ENCODE data around the gene KLHL7.

The KLHL7 gene

DNA sequence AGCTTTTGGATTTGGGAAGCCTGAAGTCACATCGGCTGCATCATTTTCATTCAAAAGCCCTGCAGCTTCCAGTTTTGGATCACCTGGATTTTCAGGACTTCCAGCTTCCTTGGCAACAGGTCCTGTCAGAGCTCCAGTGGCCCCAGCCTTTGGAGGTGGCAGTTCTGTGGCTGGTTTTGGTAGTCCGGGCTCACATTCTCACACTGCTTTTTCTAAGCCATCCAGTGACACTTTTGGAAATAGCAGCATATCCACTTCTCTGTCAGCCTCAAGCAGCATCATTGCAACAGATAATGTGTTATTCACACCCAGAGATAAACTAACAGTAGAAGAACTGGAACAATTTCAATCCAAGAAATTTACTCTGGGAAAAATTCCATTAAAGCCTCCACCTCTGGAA is 94.7 kb downstream of the KLHL7 start:
- no peak overlapping the region for H3K4me3 ChIP-seq (ENCODE audit: low read depth, low read length)
- DNase-seq (ENCODE audit: low read depth): no peak
- TF ChIP-seq POLR2A (IDR thresholded peaks at IDR 0.05; ENCODE audit: extremely low read depth, insufficient read length): no peak

GRCh38 chr7:23204241-23204640 is 98.7 kb downstream of the KLHL7 start:
- no peak for TF ChIP-seq MYC (IDR thresholded peaks at IDR 0.05; ENCODE audit: low read depth, low read length)
- TF ChIP-seq MAX (IDR thresholded peaks at IDR 0.05; ENCODE audit: low read depth, low read length): no peak
- TF ChIP-seq, protein P1, sequence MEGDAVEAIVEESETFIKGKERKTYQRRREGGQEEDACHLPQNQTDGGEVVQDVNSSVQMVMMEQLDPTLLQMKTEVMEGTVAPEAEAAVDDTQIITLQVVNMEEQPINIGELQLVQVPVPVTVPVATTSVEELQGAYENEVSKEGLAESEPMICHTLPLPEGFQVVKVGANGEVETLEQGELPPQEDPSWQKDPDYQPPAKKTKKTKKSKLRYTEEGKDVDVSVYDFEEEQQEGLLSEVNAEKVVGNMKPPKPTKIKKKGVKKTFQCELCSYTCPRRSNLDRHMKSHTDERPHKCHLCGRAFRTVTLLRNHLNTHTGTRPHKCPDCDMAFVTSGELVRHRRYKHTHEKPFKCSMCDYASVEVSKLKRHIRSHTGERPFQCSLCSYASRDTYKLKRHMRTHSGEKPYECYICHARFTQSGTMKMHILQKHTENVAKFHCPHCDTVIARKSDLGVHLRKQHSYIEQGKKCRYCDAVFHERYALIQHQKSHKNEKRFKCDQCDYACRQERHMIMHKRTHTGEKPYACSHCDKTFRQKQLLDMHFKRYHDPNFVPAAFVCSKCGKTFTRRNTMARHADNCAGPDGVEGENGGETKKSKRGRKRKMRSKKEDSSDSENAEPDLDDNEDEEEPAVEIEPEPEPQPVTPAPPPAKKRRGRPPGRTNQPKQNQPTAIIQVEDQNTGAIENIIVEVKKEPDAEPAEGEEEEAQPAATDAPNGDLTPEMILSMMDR (IDR thresholded peaks at IDR 0.05; ENCODE audit: low read depth, low read length): no peak
- TF ChIP-seq POLR2A (IDR thresholded peaks at IDR 0.05; ENCODE audit: extremely low read depth, insufficient read length): no peak
- H3K4me3 ChIP-seq (ENCODE audit: low read depth, low read length): no peak overlapping the region
- no peak for DNase-seq (ENCODE audit: low read depth)

DNA sequence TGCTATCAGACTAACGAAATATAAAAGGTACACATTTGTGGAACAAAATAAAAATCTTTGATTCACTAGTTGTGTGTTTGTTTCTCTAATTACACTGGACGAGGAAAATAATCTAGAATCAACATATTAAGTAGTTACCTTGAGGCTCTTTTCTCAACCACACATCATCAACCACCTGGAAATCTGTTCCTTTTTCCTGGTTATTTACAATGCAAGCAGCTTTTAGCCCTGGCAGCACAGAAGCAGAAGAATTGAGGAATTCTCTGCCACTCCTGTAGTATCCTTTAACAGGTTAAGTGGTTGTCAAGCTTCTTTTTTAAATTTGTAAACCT is 100.0 kb downstream of the KLHL7 start:
- TF ChIP-seq MYC (IDR thresholded peaks at IDR 0.05; ENCODE audit: low read depth, low read length) (no peak), POLR2A (IDR thresholded peaks at IDR 0.05; ENCODE audit: extremely low read depth, insufficient read length) (no peak)
- H3K4me3 ChIP-seq (ENCODE audit: low read depth, low read length): no peak overlapping the region
- DNase-seq (ENCODE audit: low read depth): no peak

GRCh38 chr7:23205909-23206767 is 100.6 kb downstream of the KLHL7 start:
- no peak overlapping the region for H3K4me3 ChIP-seq (ENCODE audit: low read depth, low read length)
- TF ChIP-seq, protein P1 (IDR thresholded peaks at IDR 0.05; ENCODE audit: low read depth, low read length): no peak
- TF ChIP-seq POLR2A (IDR thresholded peaks at IDR 0.05; ENCODE audit: extremely low read depth, insufficient read length): no peak
- no peak for TF ChIP-seq MYC (IDR thresholded peaks at IDR 0.05; ENCODE audit: low read depth, low read length)
- TF ChIP-seq MAX (IDR thresholded peaks at IDR 0.05; ENCODE audit: low read depth, low read length): no peak
- no peak for DNase-seq (ENCODE audit: low read depth)

- TF ChIP-seq MYC (IDR thresholded peaks at IDR 0.05; ENCODE audit: low read depth, low read length) (no peak), MAX (IDR thresholded peaks at IDR 0.05; ENCODE audit: low read depth, low read length) (no peak), POLR2A (IDR thresholded peaks at IDR 0.05; ENCODE audit: extremely low read depth, insufficient read length) (no peak)
- TF ChIP-seq, protein P1 (IDR thresholded peaks at IDR 0.05; ENCODE audit: low read depth, low read length): no peak
- H3K4me3 ChIP-seq (ENCODE audit: low read depth, low read length): no peak overlapping the region
- DNase-seq (ENCODE audit: low read depth): peak; percentile 60
Measured at GRCh38 chr7:23207021-23207420, 101.4 kb downstream of the KLHL7 start.

GRCh38 chr7:23207884-23208283 is 102.3 kb downstream of the KLHL7 start:
- TF ChIP-seq MYC (IDR thresholded peaks at IDR 0.05; ENCODE audit: low read depth, low read length) (no peak), POLR2A (IDR thresholded peaks at IDR 0.05; ENCODE audit: extremely low read depth, insufficient read length) (no peak), MAX (IDR thresholded peaks at IDR 0.05; ENCODE audit: low read depth, low read length) (no peak)
- TF ChIP-seq, protein P1 (IDR thresholded peaks at IDR 0.05; ENCODE audit: low read depth, low read length): no peak
- H3K4me3 ChIP-seq (ENCODE audit: low read depth, low read length): no peak overlapping the region
- no peak for DNase-seq (ENCODE audit: low read depth)

GRCh38 chr7:23208316-23208715 is 102.7 kb downstream of the KLHL7 start:
- TF ChIP-seq MYC (IDR thresholded peaks at IDR 0.05; ENCODE audit: low read depth, low read length): no peak
- TF ChIP-seq MAX (IDR thresholded peaks at IDR 0.05; ENCODE audit: low read depth, low read length): no peak
- TF ChIP-seq, protein P1 (IDR thresholded peaks at IDR 0.05; ENCODE audit: low read depth, low read length): no peak
- no peak for TF ChIP-seq POLR2A (IDR thresholded peaks at IDR 0.05; ENCODE audit: extremely low read depth, insufficient read length)
- H3K4me3 ChIP-seq (ENCODE audit: low read depth, low read length): no peak overlapping the region
- no peak for DNase-seq (ENCODE audit: low read depth)

Data from NB4 (cell line).